HCT116 (cell line): ENCODE results near the gene ADIG. TPM values are rescaled to one million over a fixed set of nuclear protein-coding genes. Genes with fewer than 3 reads are reported as not detected.

Experiments
- ATAC-seq: fragments of 200-7000 bp; cut with Tn5 transposase; 2 replicates; pipeline ENCODE4 v1.9.1; 2020; ENCODE audit warnings: mild to moderate bottlenecking, moderate library complexity
- BruUV-seq: library from RNA; stranded (reverse); fragments of 400-500 nt; replicated peaks from 2 replicates; lab custom pipeline; 2021; lab: Mats Ljungman, UMichigan
- CTCF ChIA-PET: fragments of 300-600 bp; sonication (Branson Sonifier 250); formaldehyde crosslinking; loops from one replicate; lab custom pipeline; 2021; ENCODE audit warnings: antibody characterized with exemption; lab: Charles Lee
- POLR2A ChIA-PET: fragments of 300-600, 350-600 bp; sonication (Branson Sonifier 250); formaldehyde crosslinking; loops from one replicate; lab custom pipeline; 2021; ENCODE audit warnings: antibody characterized with exemption; lab: Charles Lee
- RAD21 ChIA-PET, 2 experiments: fragments of 300-600 bp; sonication (Branson Sonifier 250); formaldehyde crosslinking; loops; one replicate each; lab custom pipeline; 2023; ENCODE audit warnings: low total read pairs in 2 of 2; ENCODE audit not compliant: uncharacterized antibody in 2 of 2, unreplicated experiment in 2 of 2, low non-redundant PET in 1 of 2; lab: Charles Lee
- DNase-seq: peaks from one replicate; pipeline ENCODE4 v3.0.0-alpha.2; 2010; ENCODE audit warnings: low read depth, low spot score
- H2AFZ ChIP-seq: fragments of 200-600 bp; shearing (Covaris generic), sonication (generic); 2 replicates; pipeline ENCODE4 v1.6.1; 2017; ENCODE audit warnings: low read depth, mixed run types, mixed read lengths, antibody characterized with exemption, low read length; ENCODE audit not compliant: poor library complexity, severe bottlenecking
- H3K27ac ChIP-seq: 2 replicates; pipeline ENCODE4 v1.5.1; 2012; ENCODE audit warnings: low read depth, low read length
- H3K27me3 ChIP-seq: fragments of 200-600 bp; sonication (generic); 2 replicates; pipeline ENCODE4 v1.6.1; 2016; ENCODE audit warnings: mixed run types, low read length, mixed read lengths; ENCODE audit not compliant: insufficient read depth
- H3K36me3 ChIP-seq, 2 experiments: fragments of 200-500 bp in 1 of 2; fragments of 200-600 bp in 1 of 2; sonication (Bioruptor generic) in 1 of 2; sonication (generic) in 1 of 2; 2 replicates each; pipeline versions ENCODE4 v1.5.1 to v1.6.1; 2014 to 2016; ENCODE audit warnings: low read length in 2 of 2, inconsistent platforms in 1 of 2, mixed read lengths in 1 of 2, mixed run types in 1 of 2; ENCODE audit not compliant: insufficient read depth in 2 of 2, control insufficient read depth in 1 of 2
- H3K4me1 ChIP-seq, 2 experiments: fragments of 200-600 bp in 1 of 2; sonication (generic) in 1 of 2; 2 replicates each; pipeline versions ENCODE4 v1.5.1 to v1.6.1; 2012 to 2017; ENCODE audit warnings: low read length in 2 of 2, inconsistent platforms in 1 of 2, mild to moderate bottlenecking in 1 of 2, mixed read lengths in 1 of 2, mixed run types in 1 of 2, moderate library complexity in 1 of 2; ENCODE audit not compliant: insufficient read depth in 2 of 2, control insufficient read depth in 1 of 2
- H3K4me2 ChIP-seq: fragments of 200-600 bp; sonication (generic); 2 replicates; pipeline ENCODE4 v1.6.1; 2017; ENCODE audit warnings: mixed run types, low read length, mixed read lengths
- H3K4me3 ChIP-seq, 2 experiments: fragments of 200-600 bp in 1 of 2; sonication (generic) in 1 of 2; replicated peaks in 1 of 2; 2 replicates each; pipeline ENCODE4 v1.5.1; 2011 to 2016; ENCODE audit warnings: low read length in 2 of 2, control low read depth in 1 of 2, low read depth in 1 of 2, mild to moderate bottlenecking in 1 of 2, mixed read lengths in 1 of 2, mixed run types in 1 of 2
- H3K79me2 ChIP-seq: fragments of 200-600 bp; sonication (generic); 2 replicates; pipeline ENCODE4 v1.6.1; 2017; ENCODE audit warnings: mild to moderate bottlenecking, mixed run types, low read length, moderate library complexity, mixed read lengths; ENCODE audit not compliant: insufficient read depth
- H3K9ac ChIP-seq: fragments of 200-600 bp; sonication (generic); 2 replicates; pipeline ENCODE4 v1.6.1; 2016; ENCODE audit warnings: low read length, mixed read lengths
- H3K9me2 ChIP-seq: fragments of 200-600 bp; sonication (generic), shearing (Covaris generic); 2 replicates; pipeline ENCODE4 v1.6.1; 2017; ENCODE audit warnings: mixed run types, mild to moderate bottlenecking, moderate library complexity; ENCODE audit not compliant: insufficient read depth
- H3K9me3 ChIP-seq, 2 experiments: fragments of 200-500 bp in 1 of 2; fragments of 200-600 bp in 1 of 2; sonication (Bioruptor generic) in 1 of 2; sonication (generic) in 1 of 2; 2 replicates each; pipeline ENCODE4 v1.6.1; 2014 to 2017; ENCODE audit warnings: low read length in 2 of 2, mixed read lengths in 2 of 2, inconsistent platforms in 1 of 2, low read depth in 1 of 2, mild to moderate bottlenecking in 1 of 2, mixed run types in 1 of 2, moderate library complexity in 1 of 2; ENCODE audit not compliant: control insufficient read depth in 1 of 2, insufficient read depth in 1 of 2
- H4K20me1 ChIP-seq: fragments of 200-600 bp; sonication (generic), shearing (Covaris generic); 2 replicates; pipeline ENCODE4 v1.6.1; 2017; ENCODE audit warnings: mixed run types, mild to moderate bottlenecking, moderate library complexity; ENCODE audit not compliant: insufficient read depth
- EGR1 ChIP-seq: IDR thresholded peaks from 2 replicates; pipeline ENCODE4 v1.6.1; 2012; ENCODE audit warnings: low read depth
- ELF1 ChIP-seq: IDR thresholded peaks from 2 replicates; pipeline ENCODE4 v1.6.1; 2012; ENCODE audit warnings: low read depth, borderline replicate concordance
- EZH2 ChIP-seq: fragments of 200-600 bp; sonication (generic); IDR thresholded peaks from 2 replicates; pipeline ENCODE4 v1.6.1; 2017; ENCODE audit warnings: antibody characterized with exemption, mixed run types
- EZH2phosphoT487 ChIP-seq: fragments of 200-600 bp; IDR thresholded peaks from 2 replicates; pipeline ENCODE4 v1.6.1; 2018; ENCODE audit warnings: antibody characterized with exemption, borderline replicate concordance
- POLR2A ChIP-seq: IDR thresholded peaks from 2 replicates; pipeline ENCODE4 v1.7.0; 2011; ENCODE audit warnings: borderline replicate concordance; ENCODE audit not compliant: insufficient read depth, insufficient read length; ENCODE audit errors: extremely low read depth
- POLR2AphosphoS5 ChIP-seq: IDR thresholded peaks from 2 replicates; pipeline ENCODE4 v1.6.1; 2011; ENCODE audit warnings: mild to moderate bottlenecking, low read depth, low read length, moderate library complexity
- SIN3A ChIP-seq: IDR thresholded peaks from 2 replicates; pipeline ENCODE4 v1.6.1; 2012; ENCODE audit warnings: low read depth
- SRF ChIP-seq: IDR thresholded peaks from 2 replicates; pipeline ENCODE4 v1.6.1; 2012; ENCODE audit warnings: low read depth
- YY1 ChIP-seq: IDR thresholded peaks from 2 replicates; pipeline ENCODE4 v1.6.1; 2011; ENCODE audit warnings: low read length, low read depth, moderate library complexity, mild to moderate bottlenecking; ENCODE audit not compliant: insufficient replicate concordance; ENCODE audit errors: extremely low read depth
- ZFX ChIP-seq: fragments of 450-650 bp; IDR thresholded peaks from 2 replicates; pipeline ENCODE4 v1.6.1; 2017
- ZNF274 ChIP-seq: fragments of 200-500 bp; sonication (Bioruptor generic); IDR thresholded peaks from 2 replicates; pipeline ENCODE4 v1.6.1; 2014; ENCODE audit warnings: mild to moderate bottlenecking, low read depth, low read length, inconsistent platforms
- intact Hi-C: fragments of 100-400 bp; cut with micrococcal nuclease; formaldehyde crosslinking; loops from 2 replicates; pipeline ENCODE4 v1.10.0; 2022
- total RNA-seq: library from RNA; stranded (reverse); gene quantifications from one replicate; pipeline ENCODE4 v1.2.1, GENCODE V29; 2021; ENCODE audit not compliant: unreplicated experiment
- TF ChIP-seq, protein P1 (sequence below): IDR thresholded peaks from 2 replicates; pipeline ENCODE4 v1.6.1; 2012
- TF ChIP-seq, protein P2 (sequence below): IDR thresholded peaks from 2 replicates; pipeline ENCODE4 v1.6.1; 2012

Gene ADIG
- total RNA-seq, 1 experiment from 2014 or later: not detected

GRCh38 chr20:38599410-38599882 is 18.4 kb downstream of the ADIG start:
- ChIA-PET CTCF (no interaction called here), RAD21 (no interaction called here), POLR2A (no interaction called here)
- Histone ChIP-seq H3K4me2 (peak overlapping the region; percentile 28), H3K27ac (no peak overlapping the region), H3K9ac (no peak overlapping the region), H3K79me2 (no peaks in the 10 kb centered on the region), H2AFZ (no peak overlapping the region), H3K9me3 (no peaks in the 10 kb centered on the region), H3K4me1 (peaks cover 16 to 32% of the 10 kb centered on the region in 2 experiments), H4K20me1 (no peaks in the 10 kb centered on the region), H3K9me2 (no peaks in the 10 kb centered on the region), H3K4me3 (no peak overlapping the region), H3K27me3 (no peaks in the 10 kb centered on the region), H3K36me3 (no peaks in the 10 kb centered on the region)
- TF ChIP-seq POLR2A: no peak
- DNase-seq (no peak), ATAC-seq (no peak)
- BruUV-seq: no TSS peak
- intact Hi-C loops: no loop called here

GRCh38 chr20:38600057-38600456 is 19.1 kb downstream of the ADIG start:
- POLR2A ChIA-PET: no interaction called here
- no peaks in the 10 kb centered on the region for H3K9me3 ChIP-seq
- no peaks in the 10 kb centered on the region for H3K36me3 ChIP-seq
- peaks cover 16 to 32% of the 10 kb centered on the region in 2 experiments for H3K4me1 ChIP-seq
- BruUV-seq: no TSS peak
- no peak overlapping the region for H2AFZ ChIP-seq
- DNase-seq: no peak
- no peaks in the 10 kb centered on the region for H3K79me2 ChIP-seq
- no peak for TF ChIP-seq SRF
- TF ChIP-seq EZH2phosphoT487: no peak
- no peak for TF ChIP-seq ZFX
- no peak for TF ChIP-seq POLR2AphosphoS5
- no peak for TF ChIP-seq ELF1
- TF ChIP-seq YY1: no peak
- TF ChIP-seq, protein P1, sequence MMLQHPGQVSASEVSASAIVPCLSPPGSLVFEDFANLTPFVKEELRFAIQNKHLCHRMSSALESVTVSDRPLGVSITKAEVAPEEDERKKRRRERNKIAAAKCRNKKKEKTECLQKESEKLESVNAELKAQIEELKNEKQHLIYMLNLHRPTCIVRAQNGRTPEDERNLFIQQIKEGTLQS: no peak
- TF ChIP-seq ZNF274: no peak
- TF ChIP-seq EZH2: no peak
- TF ChIP-seq, protein P2, sequence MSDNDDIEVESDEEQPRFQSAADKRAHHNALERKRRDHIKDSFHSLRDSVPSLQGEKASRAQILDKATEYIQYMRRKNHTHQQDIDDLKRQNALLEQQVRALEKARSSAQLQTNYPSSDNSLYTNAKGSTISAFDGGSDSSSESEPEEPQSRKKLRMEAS: no peak
- TF ChIP-seq SIN3A: no peak
- no peak for TF ChIP-seq EGR1
- RAD21 ChIA-PET: no interaction called here
- no peaks in the 10 kb centered on the region for H3K27me3 ChIP-seq
- H3K9me2 ChIP-seq: no peaks in the 10 kb centered on the region
- intact Hi-C loops: no loop called here
- no peak for ATAC-seq
- no peak overlapping the region for H3K4me3 ChIP-seq
- H3K9ac ChIP-seq: no peak overlapping the region
- no peaks in the 10 kb centered on the region for H4K20me1 ChIP-seq
- peak overlapping the region; percentile 28; the same call in 1 of the 2 replicates for H3K4me2 ChIP-seq
- H3K27ac ChIP-seq: no peak overlapping the region
- CTCF ChIA-PET: no interaction called here
